Measurements from ENCODE around the gene SCAF1. TPM values are rescaled to one million over a fixed set of nuclear protein-coding genes. Genes with fewer than 3 reads are reported as not detected.

Gene SCAF1
- total and polyA plus RNA-seq, 2 of the 13 experiments (the other 11 are each of a cell fraction or from before 2014, with no cell fraction given), result 3.3 to 6.1 TPM

DNA sequence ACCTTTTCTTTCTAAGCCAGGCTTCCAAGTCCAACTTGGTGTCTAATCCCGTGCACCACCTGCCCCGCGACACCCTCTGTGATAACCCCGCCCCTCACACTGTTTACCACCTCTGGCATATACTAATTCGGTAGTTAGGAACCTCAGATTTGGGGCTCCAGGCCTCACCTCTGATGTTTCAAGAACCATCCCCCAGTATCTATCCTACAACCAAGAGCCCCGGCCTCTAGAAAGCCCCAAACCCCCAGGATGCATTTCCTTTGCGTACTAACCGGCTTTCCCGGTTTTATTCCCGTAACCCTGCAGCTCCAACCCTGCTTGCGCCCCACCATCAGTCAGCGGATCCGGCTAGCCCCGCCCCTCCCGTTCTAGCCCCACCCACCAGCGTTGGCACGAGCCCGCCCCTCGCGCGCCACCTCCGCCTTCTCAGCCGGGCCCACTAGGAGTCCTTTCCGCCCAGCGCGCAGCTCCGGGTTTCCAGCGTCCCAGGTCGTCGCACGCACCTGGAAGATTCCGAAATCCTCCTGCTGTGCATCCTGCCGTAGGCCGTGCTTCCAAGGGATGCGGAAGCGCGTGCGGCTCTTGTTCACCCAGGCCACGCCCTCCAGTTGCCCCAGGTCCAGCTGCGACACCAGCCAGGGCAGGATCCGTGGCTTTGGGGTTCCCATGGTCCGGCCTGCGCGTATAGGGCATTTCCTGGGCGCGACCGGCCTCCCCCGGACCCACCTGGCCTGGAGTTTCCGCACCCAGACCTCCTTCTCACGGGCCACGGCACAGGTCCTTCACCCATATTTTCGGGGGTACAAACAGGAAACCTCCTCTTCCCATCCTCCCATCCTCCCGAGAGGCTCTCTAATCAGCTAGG lies 22.4 kb downstream of the SCAF1 start (continued):
- peak; percentile 77 for TF ChIP-seq GABPB1 (CRISPR knock-in tag; IDR thresholded peaks at IDR 0.05)
- TF ChIP-seq ZNF879 (CRISPR knock-in tag; IDR thresholded peaks at IDR 0.05), result 0 out of 2 replicates have a peak, but pooled peaks have one; percentile 70
- TF ChIP-seq ZFAT (CRISPR knock-in tag; conservative IDR thresholded peaks at IDR 0.05), result no peak
- peak; percentile 55; the same call in 1 of the 2 replicates for TF ChIP-seq RXRA (CRISPR knock-in tag; IDR thresholded peaks at IDR 0.05)
- no peak for TF ChIP-seq KAT2B (IDR thresholded peaks at IDR 0.05; ENCODE audit: borderline replicate concordance, low read depth, low read length)
- TF ChIP-seq ZSCAN21 (CRISPR knock-in tag; IDR thresholded peaks at IDR 0.05; ENCODE audit: borderline replicate concordance), result peak; percentile 35; the same call in 1 of the 2 replicates
- TF ChIP-seq FOXM1 (CRISPR knock-in tag; IDR thresholded peaks at IDR 0.05), result no peak
- TF ChIP-seq TGIF2 (CRISPR knock-in tag; IDR thresholded peaks at IDR 0.05), result no peak
- TF ChIP-seq ZNF83 (CRISPR knock-in tag; IDR thresholded peaks at IDR 0.05; ENCODE audit: borderline replicate concordance), result peak; percentile 25; the same call in 1 of the 2 replicates
- TF ChIP-seq, protein P1, sequence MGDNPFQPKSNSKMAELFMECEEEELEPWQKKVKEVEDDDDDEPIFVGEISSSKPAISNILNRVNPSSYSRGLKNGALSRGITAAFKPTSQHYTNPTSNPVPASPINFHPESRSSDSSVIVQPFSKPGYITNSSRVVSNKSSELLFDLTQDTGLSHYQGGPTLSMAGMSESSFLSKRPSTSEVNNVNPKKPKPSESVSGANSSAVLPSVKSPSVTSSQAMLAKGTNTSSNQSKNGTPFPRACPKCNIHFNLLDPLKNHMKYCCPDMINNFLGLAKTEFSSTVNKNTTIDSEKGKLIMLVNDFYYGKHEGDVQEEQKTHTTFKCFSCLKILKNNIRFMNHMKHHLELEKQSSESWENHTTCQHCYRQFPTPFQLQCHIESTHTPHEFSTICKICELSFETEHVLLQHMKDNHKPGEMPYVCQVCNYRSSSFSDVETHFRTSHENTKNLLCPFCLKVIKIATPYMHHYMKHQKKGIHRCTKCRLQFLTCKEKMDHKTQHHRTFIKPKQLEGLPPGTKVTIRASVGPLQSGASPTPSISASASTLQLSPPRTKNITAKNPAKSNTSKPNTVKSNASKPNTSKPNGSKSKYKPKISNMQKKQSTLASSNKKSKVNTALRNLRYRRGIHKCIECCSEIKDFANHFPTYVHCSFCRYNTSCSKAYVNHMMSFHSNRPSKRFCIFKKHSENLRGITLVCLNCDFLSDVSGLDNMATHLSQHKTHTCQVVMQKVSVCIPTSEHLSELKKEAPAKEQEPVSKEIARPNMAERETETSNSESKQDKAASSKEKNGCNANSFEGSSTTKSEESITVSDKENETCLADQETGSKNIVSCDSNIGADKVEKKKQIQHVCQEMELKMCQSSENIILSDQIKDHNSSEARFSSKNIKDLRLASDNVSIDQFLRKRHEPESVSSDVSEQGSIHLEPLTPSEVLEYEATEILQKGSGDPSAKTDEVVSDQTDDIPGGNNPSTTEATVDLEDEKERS (CRISPR knock-in tag; IDR thresholded peaks at IDR 0.05), result no peak
- TF ChIP-seq ZFY (CRISPR knock-in tag; IDR thresholded peaks at IDR 0.05), result peak; percentile 76
- TF ChIP-seq, protein P2, sequence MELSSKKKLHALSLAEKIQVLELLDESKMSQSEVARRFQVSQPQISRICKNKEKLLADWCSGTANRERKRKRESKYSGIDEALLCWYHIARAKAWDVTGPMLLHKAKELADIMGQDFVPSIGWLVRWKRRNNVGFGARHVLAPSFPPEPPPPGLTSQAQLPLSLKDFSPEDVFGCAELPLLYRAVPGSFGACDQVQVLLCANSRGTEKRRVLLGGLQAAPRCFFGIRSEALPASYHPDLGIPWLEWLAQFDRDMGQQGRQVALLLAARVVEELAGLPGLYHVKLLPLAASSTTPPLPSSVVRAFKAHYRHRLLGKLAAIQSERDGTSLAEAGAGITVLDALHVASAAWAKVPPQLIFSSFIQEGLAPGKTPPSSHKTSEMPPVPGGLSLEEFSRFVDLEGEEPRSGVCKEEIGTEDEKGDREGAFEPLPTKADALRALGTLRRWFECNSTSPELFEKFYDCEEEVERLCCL (CRISPR knock-in tag; IDR thresholded peaks at IDR 0.05; ENCODE audit: borderline replicate concordance), result no peak
- TF ChIP-seq, protein P3, sequence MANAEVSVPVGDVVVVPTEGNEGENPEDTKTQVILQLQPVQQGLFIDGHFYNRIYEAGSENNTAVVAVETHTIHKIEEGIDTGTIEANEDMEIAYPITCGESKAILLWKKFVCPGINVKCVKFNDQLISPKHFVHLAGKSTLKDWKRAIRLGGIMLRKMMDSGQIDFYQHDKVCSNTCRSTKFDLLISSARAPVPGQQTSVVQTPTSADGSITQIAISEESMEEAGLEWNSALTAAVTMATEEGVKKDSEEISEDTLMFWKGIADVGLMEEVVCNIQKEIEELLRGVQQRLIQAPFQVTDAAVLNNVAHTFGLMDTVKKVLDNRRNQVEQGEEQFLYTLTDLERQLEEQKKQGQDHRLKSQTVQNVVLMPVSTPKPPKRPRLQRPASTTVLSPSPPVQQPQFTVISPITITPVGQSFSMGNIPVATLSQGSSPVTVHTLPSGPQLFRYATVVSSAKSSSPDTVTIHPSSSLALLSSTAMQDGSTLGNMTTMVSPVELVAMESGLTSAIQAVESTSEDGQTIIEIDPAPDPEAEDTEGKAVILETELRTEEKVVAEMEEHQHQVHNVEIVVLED (CRISPR knock-in tag; IDR thresholded peaks at IDR 0.05; ENCODE audit: borderline replicate concordance), result peak; percentile 79
- no peak for TF ChIP-seq ZNF563 (CRISPR knock-in tag; IDR thresholded peaks at IDR 0.05)
- TF ChIP-seq, protein P4, sequence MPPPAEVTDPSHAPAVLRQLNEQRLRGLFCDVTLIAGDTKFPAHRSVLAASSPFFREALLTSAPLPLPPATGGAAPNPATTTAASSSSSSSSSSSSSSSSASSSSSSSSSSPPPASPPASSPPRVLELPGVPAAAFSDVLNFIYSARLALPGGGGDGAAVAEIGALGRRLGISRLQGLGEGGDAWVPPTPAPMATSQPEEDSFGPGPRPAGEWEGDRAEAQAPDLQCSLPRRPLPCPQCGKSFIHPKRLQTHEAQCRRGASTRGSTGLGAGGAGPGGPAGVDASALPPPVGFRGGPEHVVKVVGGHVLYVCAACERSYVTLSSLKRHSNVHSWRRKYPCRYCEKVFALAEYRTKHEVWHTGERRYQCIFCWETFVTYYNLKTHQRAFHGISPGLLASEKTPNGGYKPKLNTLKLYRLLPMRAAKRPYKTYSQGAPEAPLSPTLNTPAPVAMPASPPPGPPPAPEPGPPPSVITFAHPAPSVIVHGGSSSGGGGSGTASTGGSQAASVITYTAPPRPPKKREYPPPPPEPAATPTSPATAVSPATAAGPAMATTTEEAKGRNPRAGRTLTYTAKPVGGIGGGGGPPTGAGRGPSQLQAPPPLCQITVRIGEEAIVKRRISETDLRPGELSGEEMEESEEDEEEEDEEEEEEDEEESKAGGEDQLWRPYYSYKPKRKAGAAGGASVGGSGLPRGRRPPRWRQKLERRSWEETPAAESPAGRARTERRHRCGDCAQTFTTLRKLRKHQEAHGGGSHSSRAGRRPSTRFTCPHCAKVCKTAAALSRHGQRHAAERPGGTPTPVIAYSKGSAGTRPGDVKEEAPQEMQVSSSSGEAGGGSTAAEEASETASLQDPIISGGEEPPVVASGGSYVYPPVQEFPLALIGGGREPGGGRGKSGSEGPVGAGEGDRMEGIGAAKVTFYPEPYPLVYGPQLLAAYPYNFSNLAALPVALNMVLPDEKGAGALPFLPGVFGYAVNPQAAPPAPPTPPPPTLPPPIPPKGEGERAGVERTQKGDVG (CRISPR knock-in tag; IDR thresholded peaks at IDR 0.05; ENCODE audit: borderline replicate concordance), result peak; percentile 60; the same call in 1 of the 2 replicates
- peak; percentile 71 for TF ChIP-seq PHF8 (CRISPR knock-in tag; IDR thresholded peaks at IDR 0.05)
- no peak for TF ChIP-seq SKI (IDR thresholded peaks at IDR 0.05; ENCODE audit: partially characterized antibody)
- no peak for TF ChIP-seq SRF (IDR thresholded peaks at IDR 0.05; ENCODE audit: low read depth, low read length)
- TF ChIP-seq RFXAP (CRISPR knock-in tag; IDR thresholded peaks at IDR 0.05; ENCODE audit: borderline replicate concordance), result peak; percentile 55; the same call in 1 of the 2 replicates
- peak; percentile 32; the same call in 1 of the 2 replicates for TF ChIP-seq PHF20 (CRISPR knock-in tag; IDR thresholded peaks at IDR 0.05)

Data from HepG2 (cell line).